Activated CD4-positive, alpha-beta memory T cell treated with anti-CD3 and anti-CD28 coated beads for 36 hours (primary cell): ENCODE results near the gene COL18A1. TPM values are rescaled to one million over a fixed set of nuclear protein-coding genes. Genes with fewer than 3 reads are reported as not detected.

Experiments used
- CTCF ChIA-PET: fragments of 350-600 bp; sonication (Branson Sonifier 250); formaldehyde crosslinking; loops from one replicate; lab custom pipeline; 2021; ENCODE audit warnings: antibody characterized with exemption, inconsistent platforms; lab: Charles Lee
- POLR2A ChIA-PET: fragments of 350-600 bp; sonication (Branson Sonifier 250); formaldehyde crosslinking; loops from one replicate; lab custom pipeline; 2021; ENCODE audit warnings: antibody characterized with exemption; lab: Charles Lee
- DNase-seq: peaks from one replicate; pipeline ENCODE4 v3.0.0-alpha.2; 2020
- H3K27ac Mint-ChIP-seq: one replicate; pipeline ENCODE4 v1.8.0; 2021; ENCODE audit warnings: mixed read lengths
- H3K27me3 Mint-ChIP-seq: one replicate; pipeline ENCODE4 v1.8.0; 2021; ENCODE audit warnings: mixed read lengths
- H3K36me3 Mint-ChIP-seq: one replicate; pipeline ENCODE4 v1.8.0; 2021; ENCODE audit warnings: mixed read lengths
- H3K4me1 Mint-ChIP-seq: one replicate; pipeline ENCODE4 v1.8.0; 2021; ENCODE audit warnings: low read depth, mixed read lengths
- H3K4me3 Mint-ChIP-seq: one replicate; pipeline ENCODE4 v1.8.0; 2021; ENCODE audit warnings: mild to moderate bottlenecking, mixed read lengths
- H3K9me3 Mint-ChIP-seq: one replicate; pipeline ENCODE4 v1.8.0; 2021; ENCODE audit warnings: mixed read lengths
- intact Hi-C: fragments of 100-400 bp; cut with micrococcal nuclease; formaldehyde crosslinking; loops from one replicate; pipeline ENCODE4 v1.15.1; 2023
- total RNA-seq, 2 experiments: library from RNA; stranded (reverse); gene quantifications; one replicate each; pipeline ENCODE4 v1.2.3, GENCODE V29; 2021

COL18A1 gene
- total RNA-seq, 2 experiments from 2014 or later = 4.5 TPM

DNA sequence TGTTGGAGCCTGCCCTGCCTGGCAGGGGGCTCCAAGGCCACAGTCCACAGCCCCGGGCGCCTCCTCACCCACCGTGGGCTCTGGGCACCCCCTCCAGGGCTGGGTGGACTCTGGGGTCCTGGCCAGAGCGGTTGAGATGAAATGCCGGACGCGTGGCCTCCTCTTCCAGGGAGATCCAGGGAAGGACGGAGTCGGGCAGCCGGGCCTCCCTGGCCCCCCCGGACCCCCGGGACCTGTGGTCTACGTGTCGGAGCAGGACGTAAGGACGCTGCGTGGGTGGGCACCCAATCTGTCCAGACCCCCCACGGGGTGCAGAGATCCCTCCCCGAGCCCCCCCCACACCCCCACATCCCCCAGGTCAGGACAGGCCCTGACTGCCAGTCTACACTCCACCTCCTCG, 86.1 kb downstream of the COL18A1 start:
- no peak for DNase-seq
- H3K4me3 Mint-ChIP-seq = no peak overlapping the region

DNA sequence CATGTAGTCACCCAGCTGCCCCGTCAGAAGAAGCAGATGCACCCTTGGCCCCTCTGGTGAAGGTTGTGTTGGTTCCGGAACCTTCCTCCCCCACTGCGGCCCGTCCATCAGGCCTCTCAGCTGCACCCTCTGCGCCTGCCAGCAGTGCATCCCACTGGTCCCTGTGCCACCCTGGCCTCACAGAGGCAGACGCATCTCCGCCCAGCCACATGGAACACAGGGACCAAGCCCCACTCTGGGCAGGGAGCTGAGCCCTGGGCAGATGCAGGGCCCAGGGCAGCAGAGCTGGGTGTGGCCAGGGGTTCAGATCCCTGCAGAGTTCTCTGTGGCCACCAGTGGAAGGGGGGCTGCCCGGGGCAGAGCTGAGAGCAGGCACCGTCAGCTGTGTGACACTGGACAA, 86.7 kb downstream of the COL18A1 start:
- CTCF ChIA-PET = no interaction called here
- Mint-ChIP-seq H3K4me1 (no peaks in the 10 kb centered on the region), H3K36me3 (no peaks in the 10 kb centered on the region), H3K27ac (no peak overlapping the region), H3K27me3 (no peaks in the 10 kb centered on the region), H3K9me3 (no peaks in the 10 kb centered on the region), H3K4me3 (no peak overlapping the region)
- intact Hi-C loops = no loop called here
- POLR2A ChIA-PET = no interaction called here
- no peak for DNase-seq

More for the DNA sequence above, 86.1 kb downstream of the COL18A1 start:
- ChIA-PET POLR2A (no interaction called here), CTCF (no interaction called here)
- no peak overlapping the region for H3K27ac Mint-ChIP-seq
- H3K36me3 Mint-ChIP-seq = no peaks in the 10 kb centered on the region
- H3K4me1 Mint-ChIP-seq = no peaks in the 10 kb centered on the region
- no peaks in the 10 kb centered on the region for H3K9me3 Mint-ChIP-seq
- no peaks in the 10 kb centered on the region for H3K27me3 Mint-ChIP-seq
- intact Hi-C loops = no loop called here

DNA sequence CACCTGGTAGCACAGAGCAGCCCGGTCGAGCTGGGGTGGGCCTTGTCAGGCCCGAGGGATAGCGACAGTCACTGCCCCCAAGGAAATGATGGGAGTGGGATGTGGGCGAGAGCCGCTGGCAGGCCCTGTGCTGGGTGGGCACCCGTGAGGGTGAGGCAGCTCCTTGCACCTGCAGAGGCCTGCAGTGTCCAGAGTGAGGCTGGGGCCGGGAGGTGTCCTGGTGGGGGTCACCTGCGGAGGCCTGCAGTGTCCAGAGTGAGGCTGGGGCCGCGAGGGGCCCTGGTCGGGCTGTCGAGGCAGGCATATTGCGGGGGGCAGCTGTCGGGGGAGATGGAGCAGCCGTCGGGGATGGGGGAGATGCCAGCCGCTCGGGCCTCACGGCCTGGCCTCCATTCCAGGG, 87.8 kb downstream of the COL18A1 start:
- ChIA-PET CTCF (no interaction called here), POLR2A (no interaction called here)
- Mint-ChIP-seq H3K4me1 (no peaks in the 10 kb centered on the region), H3K4me3 (no peak overlapping the region), H3K27me3 (no peaks in the 10 kb centered on the region), H3K9me3 (no peaks in the 10 kb centered on the region), H3K27ac (no peak overlapping the region), H3K36me3 (no peaks in the 10 kb centered on the region)
- intact Hi-C loops = no loop called here
- no peak for DNase-seq

DNA sequence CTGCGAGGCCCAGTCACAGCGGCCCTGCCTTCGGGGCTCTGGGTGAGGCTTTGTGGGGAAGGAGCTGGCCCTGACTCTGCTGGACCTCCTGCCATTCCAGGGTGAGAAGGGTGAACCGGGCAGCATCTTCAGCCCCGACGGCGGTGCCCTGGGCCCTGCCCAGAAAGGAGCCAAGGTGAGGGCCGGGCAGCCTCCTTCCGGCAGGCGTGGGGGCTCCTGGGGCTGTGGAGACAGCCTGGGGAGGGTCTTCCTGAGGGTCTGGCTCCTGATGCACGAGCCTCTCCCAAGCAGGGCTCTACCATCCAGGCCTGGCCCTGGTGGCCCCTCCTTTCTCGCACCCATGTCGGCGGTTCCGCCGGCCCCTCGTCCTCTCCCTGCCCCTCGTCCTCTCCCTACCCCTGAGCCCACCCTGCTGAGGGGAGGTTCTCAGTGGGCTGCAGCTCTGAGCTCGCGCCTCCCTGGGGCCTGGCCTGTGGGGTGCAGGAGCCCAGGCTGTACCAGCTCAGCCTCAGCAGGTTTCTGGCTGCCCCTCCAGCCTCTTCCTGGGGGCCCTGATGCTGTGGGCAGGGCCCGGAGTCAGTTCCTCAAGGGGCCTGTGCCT, 88.5 kb downstream of the COL18A1 start:
- ChIA-PET POLR2A (no interaction called here), CTCF (no interaction called here)
- Mint-ChIP-seq H3K27ac (no peak overlapping the region), H3K27me3 (no peaks in the 10 kb centered on the region), H3K4me3 (no peak overlapping the region), H3K36me3 (no peaks in the 10 kb centered on the region), H3K4me1 (no peaks in the 10 kb centered on the region), H3K9me3 (no peaks in the 10 kb centered on the region)
- intact Hi-C loops = no loop called here
- DNase-seq = no peak

DNA sequence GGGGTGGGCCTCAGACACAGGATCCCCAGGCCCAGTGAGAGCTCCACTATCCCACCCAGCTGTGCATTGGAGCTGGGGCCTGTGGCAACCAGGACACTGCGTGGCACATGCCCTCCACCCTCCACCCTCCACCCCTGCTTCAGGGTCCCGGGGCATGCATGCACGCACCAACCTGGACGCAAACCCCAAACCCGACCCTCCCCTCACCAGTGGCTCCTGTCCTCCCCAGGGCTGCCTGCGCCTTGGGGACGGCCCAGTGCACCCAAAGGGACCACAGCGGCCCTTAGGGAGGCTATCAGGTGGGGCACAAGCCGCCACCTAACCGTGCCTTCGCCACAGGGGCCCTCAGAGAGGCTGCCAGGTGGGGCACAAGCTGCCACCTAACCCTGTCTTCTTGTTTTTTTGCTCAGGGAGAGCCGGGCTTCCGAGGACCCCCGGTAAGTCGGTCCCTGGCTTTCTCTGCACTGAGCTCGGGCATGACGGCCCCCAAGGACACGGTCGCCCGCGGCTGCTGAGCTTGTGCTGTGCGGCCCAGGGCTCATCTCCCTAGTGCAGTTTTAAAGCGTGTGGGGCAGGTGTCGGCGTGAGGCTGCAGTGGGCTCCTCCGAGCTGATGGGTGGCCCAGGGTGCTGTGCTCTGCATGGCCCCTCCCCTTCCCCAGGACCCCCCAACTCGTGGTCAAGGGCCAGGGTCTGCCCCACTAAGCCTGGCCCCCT, 89.3 kb downstream of the COL18A1 start:
- intact Hi-C loops = no loop called here
- H3K36me3 Mint-ChIP-seq = no peaks in the 10 kb centered on the region
- H3K4me1 Mint-ChIP-seq = no peaks in the 10 kb centered on the region
- H3K9me3 Mint-ChIP-seq = no peaks in the 10 kb centered on the region
- H3K4me3 Mint-ChIP-seq = no peak overlapping the region
- DNase-seq = no peak
- H3K27ac Mint-ChIP-seq = no peak overlapping the region
- no peaks in the 10 kb centered on the region for H3K27me3 Mint-ChIP-seq
- ChIA-PET POLR2A (no interaction called here), CTCF (no interaction called here)

DNA sequence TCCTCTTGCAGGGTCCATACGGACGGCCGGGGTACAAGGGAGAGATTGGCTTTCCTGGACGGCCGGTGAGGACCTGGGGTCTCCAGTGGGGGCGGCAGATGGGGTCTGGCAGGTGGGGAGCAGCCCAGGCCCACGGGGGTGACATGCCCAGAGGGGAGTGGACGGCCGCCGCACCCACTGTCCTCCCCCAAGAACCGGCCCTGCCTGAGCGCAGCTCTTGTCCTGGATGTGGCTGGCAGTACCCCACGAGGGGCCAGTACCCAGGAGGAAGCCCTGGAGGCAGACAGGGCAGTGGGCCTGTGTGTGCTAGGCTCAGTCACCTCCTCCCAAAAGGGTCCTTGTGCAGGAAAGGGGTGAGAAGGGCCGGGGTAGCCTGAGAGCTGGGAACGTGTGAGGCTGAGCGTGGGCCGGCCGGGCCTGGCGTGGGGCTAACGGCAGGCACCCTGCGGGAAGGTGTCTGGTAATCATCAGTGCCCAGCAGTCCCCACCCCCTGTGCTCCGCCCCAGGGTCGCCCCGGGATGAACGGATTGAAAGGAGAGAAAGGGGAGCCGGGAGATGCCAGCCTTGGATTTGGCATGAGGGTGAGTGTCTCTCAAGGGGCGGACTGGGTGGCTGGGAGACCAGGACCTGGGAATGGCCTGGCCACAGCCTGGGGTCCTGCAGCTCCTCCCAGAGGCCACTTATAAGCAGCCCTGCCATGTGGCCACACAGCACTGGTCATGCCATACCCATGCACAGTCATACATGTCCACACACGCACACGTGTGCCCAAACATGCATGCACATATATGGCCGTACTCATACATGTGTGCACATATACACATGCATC, 90.1 kb downstream of the COL18A1 start:
- no peaks in the 10 kb centered on the region for H3K36me3 Mint-ChIP-seq
- no peaks in the 10 kb centered on the region for H3K9me3 Mint-ChIP-seq
- no peak for DNase-seq
- POLR2A ChIA-PET = no interaction called here
- CTCF ChIA-PET = no interaction called here
- no peak overlapping the region for H3K4me3 Mint-ChIP-seq
- intact Hi-C loops = no loop called here
- no peaks in the 10 kb centered on the region for H3K27me3 Mint-ChIP-seq
- H3K4me1 Mint-ChIP-seq = no peaks in the 10 kb centered on the region
- no peak overlapping the region for H3K27ac Mint-ChIP-seq

DNA sequence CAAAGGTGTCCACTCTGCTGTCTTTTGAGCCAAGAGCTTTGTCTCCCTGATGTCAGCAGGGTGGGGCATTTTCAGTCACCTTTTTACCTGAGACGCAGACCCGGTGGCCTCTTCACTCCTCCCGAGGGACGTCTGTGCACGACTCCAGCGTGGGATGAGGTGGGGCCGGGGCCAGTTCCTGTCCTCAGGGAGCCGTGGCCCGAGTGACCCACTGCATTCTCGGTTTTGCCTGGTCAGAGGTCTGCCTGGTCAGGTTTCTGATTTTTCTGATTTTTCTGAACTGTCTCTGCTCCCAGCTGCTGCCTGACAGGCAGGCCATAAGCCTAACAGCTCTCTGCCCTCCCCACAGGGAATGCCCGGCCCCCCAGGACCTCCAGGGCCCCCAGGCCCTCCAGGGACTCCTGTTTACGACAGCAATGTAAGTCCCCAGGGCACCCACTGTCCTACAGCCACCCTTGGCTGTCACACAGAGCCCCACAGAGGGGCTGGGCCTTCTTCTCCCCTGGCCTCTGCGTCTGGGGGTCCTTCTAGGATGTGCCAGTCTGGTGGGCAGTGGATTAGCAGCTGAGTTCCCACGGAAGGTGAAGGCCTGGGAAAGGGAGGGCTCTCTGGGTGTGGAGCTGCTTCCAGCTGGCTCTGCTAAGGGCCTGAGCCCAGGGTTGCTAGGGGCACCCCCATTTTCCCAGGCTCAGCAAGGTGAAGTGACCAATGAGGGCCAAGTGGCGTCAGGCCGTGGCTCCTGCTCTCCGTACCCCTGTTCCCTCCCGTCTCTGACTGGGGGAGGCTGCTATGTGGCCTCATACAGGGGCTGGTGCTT, 91.4 kb downstream of the COL18A1 start:
- no peak for DNase-seq
- ChIA-PET CTCF (no interaction called here), POLR2A (no interaction called here)
- no peak overlapping the region for H3K4me3 Mint-ChIP-seq
- intact Hi-C loops = no loop called here
- H3K36me3 Mint-ChIP-seq = no peaks in the 10 kb centered on the region
- H3K27me3 Mint-ChIP-seq = no peaks in the 10 kb centered on the region
- no peaks in the 10 kb centered on the region for H3K4me1 Mint-ChIP-seq
- H3K27ac Mint-ChIP-seq = no peak overlapping the region
- no peaks in the 10 kb centered on the region for H3K9me3 Mint-ChIP-seq

DNA sequence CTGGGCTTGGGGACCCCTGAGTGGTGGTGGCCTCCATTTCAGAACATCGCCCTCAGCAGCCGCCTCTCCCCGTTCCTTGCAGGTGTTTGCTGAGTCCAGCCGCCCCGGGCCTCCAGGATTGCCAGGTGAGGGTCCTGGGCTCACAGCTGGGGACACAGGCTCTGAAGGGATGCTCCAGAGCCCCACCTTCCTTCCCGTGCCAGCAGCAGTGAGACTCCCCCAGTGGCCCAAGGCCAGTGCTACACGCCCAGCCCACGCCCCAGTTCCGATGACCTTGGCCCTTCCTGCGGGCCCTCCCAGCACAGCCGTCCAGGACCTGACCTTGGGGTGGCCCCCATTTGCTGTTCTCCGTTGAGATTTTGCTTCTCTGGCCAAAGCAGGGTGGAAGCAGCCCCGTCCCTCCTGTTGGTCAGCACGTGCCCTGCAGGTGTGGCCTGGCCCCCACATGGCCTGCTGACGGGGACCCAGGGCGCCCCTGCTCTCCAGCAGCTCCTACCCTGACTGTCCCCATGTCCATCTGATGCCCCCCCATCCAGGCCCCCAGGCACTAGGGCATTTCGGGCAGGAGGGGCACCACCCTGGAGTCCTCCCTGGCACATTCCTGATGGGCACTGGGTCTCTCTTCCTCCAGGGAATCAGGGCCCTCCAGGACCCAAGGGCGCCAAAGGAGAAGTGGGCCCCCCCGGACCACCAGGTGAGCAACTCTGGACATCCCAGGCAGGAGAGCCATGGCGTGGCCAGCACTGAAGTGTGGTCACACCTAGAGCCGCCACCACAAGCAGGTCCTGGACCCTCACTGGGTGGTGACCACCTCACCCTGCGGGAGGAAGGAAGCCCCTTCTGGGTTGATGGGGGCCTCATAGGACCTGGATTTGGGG, 92.2 kb downstream of the COL18A1 start:
- Mint-ChIP-seq H3K4me3 (no peak overlapping the region), H3K27me3 (no peaks in the 10 kb centered on the region), H3K27ac (no peak overlapping the region), H3K36me3 (no peaks in the 10 kb centered on the region), H3K9me3 (no peaks in the 10 kb centered on the region), H3K4me1 (no peaks in the 10 kb centered on the region)
- CTCF ChIA-PET = no interaction called here
- no peak for DNase-seq
- POLR2A ChIA-PET = no interaction called here
- intact Hi-C loops = no loop called here

DNA sequence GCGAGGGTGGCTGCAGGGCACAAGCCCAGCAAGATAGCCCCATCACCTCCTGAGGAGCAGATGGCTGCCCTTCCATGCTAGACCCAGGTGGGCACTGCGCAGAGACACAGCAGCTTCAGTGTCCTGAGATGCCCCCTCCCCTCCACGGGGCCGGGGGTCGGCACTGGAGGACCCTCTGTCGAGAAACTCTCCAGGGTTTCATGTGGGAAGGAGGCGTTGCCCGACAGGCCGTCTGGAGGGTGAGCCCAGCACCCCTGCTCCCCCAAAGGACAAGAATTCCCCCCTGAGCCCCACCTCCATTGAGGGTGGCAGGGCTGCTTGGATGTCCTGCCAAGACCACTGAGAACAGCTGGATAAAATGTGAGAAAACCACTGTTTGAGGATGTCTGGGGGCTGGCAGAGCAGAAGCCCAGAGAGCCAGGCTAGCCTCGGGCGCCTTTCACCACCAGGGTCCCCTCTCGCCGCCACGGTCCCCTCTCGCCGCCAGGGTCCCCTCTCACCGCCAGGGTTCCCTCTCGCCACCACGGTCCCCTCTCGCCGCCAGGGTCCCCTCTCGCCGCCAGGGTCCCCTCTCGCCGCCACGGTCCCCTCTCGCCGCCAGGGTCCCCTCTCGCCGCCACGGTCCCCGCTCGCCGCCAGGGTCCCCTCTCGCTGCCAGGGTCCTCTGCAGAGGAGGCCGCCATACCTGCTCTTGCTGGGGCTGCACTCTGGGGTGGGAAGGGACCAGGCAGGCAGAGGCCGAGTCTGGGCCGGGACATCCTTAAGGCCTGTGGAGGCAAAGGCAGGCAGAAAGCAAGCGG, 93.1 kb downstream of the COL18A1 start:
- H3K4me3 Mint-ChIP-seq = no peak overlapping the region
- POLR2A ChIA-PET = no interaction called here
- intact Hi-C loops = no loop called here
- no peaks in the 10 kb centered on the region for H3K27me3 Mint-ChIP-seq
- no peaks in the 10 kb centered on the region for H3K36me3 Mint-ChIP-seq
- no peaks in the 10 kb centered on the region for H3K4me1 Mint-ChIP-seq
- no peak overlapping the region for H3K27ac Mint-ChIP-seq
- no peaks in the 10 kb centered on the region for H3K9me3 Mint-ChIP-seq
- DNase-seq = no peak
- CTCF ChIA-PET = no interaction called here

DNA sequence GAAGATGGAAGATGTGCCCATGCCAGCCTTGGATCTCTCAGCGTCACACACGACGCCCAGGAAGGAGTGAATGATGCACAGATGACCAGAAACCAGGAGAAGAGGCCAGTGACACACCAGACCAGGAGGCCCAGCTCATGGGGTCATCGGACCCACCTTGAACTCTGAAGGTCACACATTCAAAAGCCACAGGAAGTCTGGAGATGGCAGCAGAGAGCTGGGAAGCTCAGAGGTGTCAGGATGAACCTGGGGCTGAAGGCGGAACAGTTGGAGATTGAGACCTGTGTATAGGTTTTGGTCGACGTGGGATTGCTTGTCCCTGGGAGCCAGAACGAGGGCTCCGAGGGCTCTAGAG, 93.7 kb downstream of the COL18A1 start:
- Mint-ChIP-seq H3K9me3 (no peaks in the 10 kb centered on the region), H3K4me3 (no peak overlapping the region), H3K27ac (no peak overlapping the region), H3K4me1 (no peaks in the 10 kb centered on the region), H3K27me3 (no peaks in the 10 kb centered on the region), H3K36me3 (no peaks in the 10 kb centered on the region)
- ChIA-PET CTCF (no interaction called here), POLR2A (no interaction called here)
- intact Hi-C loops = no loop called here
- no peak for DNase-seq

DNA sequence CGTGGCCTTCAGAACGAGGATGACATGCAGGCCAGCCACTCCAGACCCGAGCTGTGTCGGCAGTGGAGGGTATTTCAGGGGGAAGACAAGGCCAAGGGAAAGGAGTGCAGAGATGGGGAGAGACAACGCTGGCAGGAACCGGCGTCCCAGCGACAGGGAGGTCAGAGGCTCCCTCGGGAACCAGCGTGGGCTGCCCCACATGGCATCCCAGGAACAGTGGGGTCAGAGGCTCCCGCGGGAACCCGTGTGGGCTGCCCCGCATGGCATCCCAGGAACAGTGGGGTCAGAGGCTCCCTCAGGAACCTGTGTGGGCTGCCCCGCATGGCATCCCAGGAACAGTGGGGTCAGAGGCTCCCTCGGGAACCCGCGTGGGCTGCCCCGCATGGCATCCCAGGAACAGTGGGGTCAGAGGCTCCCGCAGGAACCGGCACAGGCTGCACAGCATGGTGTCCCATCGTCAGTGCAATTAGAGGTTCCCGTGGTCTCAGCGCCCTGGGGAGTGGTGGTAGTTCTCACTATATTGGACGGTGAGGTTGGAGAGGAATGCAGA, 94.3 kb downstream of the COL18A1 start:
- POLR2A ChIA-PET = no interaction called here
- Mint-ChIP-seq H3K4me3 (no peak overlapping the region), H3K27me3 (no peaks in the 10 kb centered on the region), H3K4me1 (no peaks in the 10 kb centered on the region), H3K36me3 (no peaks in the 10 kb centered on the region), H3K27ac (no peak overlapping the region), H3K9me3 (no peaks in the 10 kb centered on the region)
- CTCF ChIA-PET = no interaction called here
- intact Hi-C loops = no loop called here
- no peak for DNase-seq
